SK-N-SH (cell line): ENCODE results near the gene CRHBP. TPM values are rescaled to one million over a fixed set of nuclear protein-coding genes. Genes with fewer than 3 reads are reported as not detected.

Experiments used
- CTCF ChIA-PET: fragments of 300-600, 350-600 bp; formaldehyde crosslinking; extraction: SDS; loops from one replicate; lab custom pipeline; 2021; lab: Yijun Ruan, JAX
- POLR2A ChIA-PET: fragments of 350-600 bp; sonication (Branson Sonifier 250); formaldehyde crosslinking; extraction: SDS; loops from one replicate; lab custom pipeline; 2020; ENCODE audit warnings: antibody characterized with exemption, inconsistent platforms; lab: Yijun Ruan, JAX
- DNase-seq: peaks from one replicate; pipeline ENCODE4 v3.0.0; 2012
- H2AFZ ChIP-seq: fragments of 200-600 bp; sonication (generic); 2 replicates; pipeline ENCODE4 v1.8.1; 2016; ENCODE audit warnings: antibody characterized with exemption, mild to moderate bottlenecking, low read depth
- H3F3A ChIP-seq: fragments of 200-600 bp; sonication (generic); replicated peaks from 2 replicates; pipeline ENCODE3; 2016; ENCODE audit warnings: antibody characterized with exemption, mild to moderate bottlenecking; ENCODE audit not compliant: insufficient read depth
- H3K27ac ChIP-seq, 2 experiments: fragments of 200-500 bp in 1 of 2; fragments of 200-600 bp in 1 of 2; sonication (Bioruptor generic) in 1 of 2; sonication (generic), shearing (Covaris generic) in 1 of 2; 2 replicates each; pipeline versions ENCODE4 v1.5.1 to v1.6.1; 2014 to 2016; ENCODE audit warnings: low read depth in 2 of 2, inconsistent platforms in 1 of 2, low read length in 1 of 2, mild to moderate bottlenecking in 1 of 2, mixed read lengths in 1 of 2
- H3K27me3 ChIP-seq: fragments of 200-600 bp; sonication (generic), shearing (Covaris generic); 2 replicates; pipeline ENCODE4 v1.6.1; 2016; ENCODE audit warnings: mixed run types; ENCODE audit not compliant: insufficient read depth
- H3K36me3 ChIP-seq, 2 experiments: fragments of 200-500 bp in 1 of 2; fragments of 200-600 bp in 1 of 2; sonication (Bioruptor generic) in 1 of 2; sonication (generic) in 1 of 2; replicated peaks in 1 of 2; 2 replicates each; pipeline versions ENCODE3 to v1.5.1; 2014 to 2016; ENCODE audit warnings: low read length in 1 of 2, mild to moderate bottlenecking in 1 of 2; ENCODE audit not compliant: insufficient read depth in 2 of 2, control insufficient read depth in 1 of 2
- H3K4me1 ChIP-seq, 2 experiments: fragments of 200-500 bp in 1 of 2; fragments of 200-600 bp in 1 of 2; sonication (Bioruptor generic) in 1 of 2; sonication (generic), shearing (Covaris generic) in 1 of 2; 2 replicates each; pipeline versions ENCODE4 v1.5.1 to v1.6.1; 2014 to 2016; ENCODE audit warnings: low read depth in 1 of 2, low read length in 1 of 2, mixed run types in 1 of 2; ENCODE audit not compliant: insufficient read depth in 2 of 2, control insufficient read depth in 1 of 2
- H3K4me2 ChIP-seq: fragments of 200-600 bp; sonication (generic), shearing (Covaris generic); 2 replicates; pipeline ENCODE4 v1.6.1; 2017; ENCODE audit warnings: mixed run types
- H3K4me3 ChIP-seq, 2 experiments: fragments of 200-500 bp in 1 of 2; fragments of 200-600 bp in 1 of 2; sonication (Bioruptor generic) in 1 of 2; sonication (generic), shearing (Covaris generic) in 1 of 2; 2 replicates each; pipeline versions ENCODE4 v1.5.1 to v1.8.1; 2014 to 2016; ENCODE audit warnings: low read depth in 2 of 2, inconsistent platforms in 1 of 2, low read length in 1 of 2, mild to moderate bottlenecking in 1 of 2, mixed read lengths in 1 of 2, moderate library complexity in 1 of 2
- H3K79me2 ChIP-seq: fragments of 200-600 bp; sonication (generic); 2 replicates; pipeline ENCODE4 v1.8.1; 2017; ENCODE audit warnings: mild to moderate bottlenecking; ENCODE audit not compliant: insufficient read depth
- H3K9ac ChIP-seq: fragments of 200-600 bp; sonication (generic); 2 replicates; pipeline ENCODE4 v1.6.1; 2017; ENCODE audit warnings: mixed run types
- H3K9me2 ChIP-seq: fragments of 200-600 bp; sonication (generic); 2 replicates; pipeline ENCODE4 v1.6.1; 2017; ENCODE audit warnings: mixed run types
- H3K9me3 ChIP-seq: fragments of 200-600 bp; sonication (generic); 2 replicates; pipeline ENCODE4 v1.6.1; 2017; ENCODE audit warnings: mixed run types, mild to moderate bottlenecking, moderate library complexity
- H4K20me1 ChIP-seq: fragments of 200-600 bp; sonication (generic); 2 replicates; pipeline ENCODE4 v1.6.1; 2017; ENCODE audit warnings: mild to moderate bottlenecking, mixed run types; ENCODE audit not compliant: insufficient read depth
- ELF1 ChIP-seq: IDR thresholded peaks from 2 replicates; pipeline ENCODE4 v1.4.0; 2012
- EP300 ChIP-seq, 2 experiments: IDR thresholded peaks; 2 replicates each; pipeline versions ENCODE4 v1.4.0 to v1.6.1; 2012; ENCODE audit warnings: borderline replicate concordance in 1 of 2, low read depth in 1 of 2, low read length in 1 of 2
- EZH2phosphoT487 ChIP-seq: fragments of 200-600 bp; sonication (generic); IDR thresholded peaks from 2 replicates; pipeline ENCODE4 v1.6.1; 2017; ENCODE audit warnings: low read depth, mixed run types, mild to moderate bottlenecking, antibody characterized with exemption, moderate library complexity, borderline replicate concordance
- FOSL2 ChIP-seq: IDR thresholded peaks from 2 replicates; pipeline ENCODE4 v1.4.0; 2012; ENCODE audit warnings: low read depth, mild to moderate bottlenecking, moderate library complexity, borderline replicate concordance
- FOXJ3 ChIP-seq: sonication (generic); formaldehyde crosslinking; IDR thresholded peaks from 2 replicates; pipeline ENCODE4 v1.5.1; 2020; ENCODE audit warnings: mild to moderate bottlenecking, missing genetic modification reagents
- GABPA ChIP-seq: IDR thresholded peaks from 2 replicates; pipeline ENCODE4 v1.4.0; 2012; ENCODE audit warnings: low read depth, mild to moderate bottlenecking
- IRF3 ChIP-seq: fragments of 150-350 bp; IDR thresholded peaks from 2 replicates; pipeline ENCODE4 v1.6.1; 2016; ENCODE audit warnings: mild to moderate bottlenecking, low read depth, low read length
- MXI1 ChIP-seq: IDR thresholded peaks from 2 replicates; pipeline ENCODE4 v1.6.1; 2012; ENCODE audit warnings: mild to moderate bottlenecking, low read depth, low read length, improper control_type of control experiment
- PBX3 ChIP-seq: IDR thresholded peaks from 2 replicates; pipeline ENCODE4; 2012
- REST ChIP-seq: IDR thresholded peaks from 2 replicates; pipeline ENCODE4 v1.6.1; 2012; ENCODE audit warnings: mild to moderate bottlenecking, low read depth, low read length, moderate library complexity
- RFX5 ChIP-seq: IDR thresholded peaks from 2 replicates; pipeline ENCODE4 v1.6.1; 2012; ENCODE audit warnings: mild to moderate bottlenecking, improper control_type of control experiment, low read length
- RXRA ChIP-seq: IDR thresholded peaks from 2 replicates; pipeline ENCODE4 v1.4.0; 2012; ENCODE audit warnings: low read depth, mild to moderate bottlenecking, borderline replicate concordance
- SIN3A ChIP-seq: IDR thresholded peaks from 2 replicates; pipeline ENCODE4 v1.6.1; 2012; ENCODE audit warnings: low read depth, mild to moderate bottlenecking, low read length, moderate library complexity, borderline replicate concordance
- SMC3 ChIP-seq: IDR thresholded peaks from 2 replicates; pipeline ENCODE4 v1.6.1; 2012; ENCODE audit warnings: low read depth, low read length, improper control_type of control experiment
- TAF1 ChIP-seq: IDR thresholded peaks from 2 replicates; pipeline ENCODE4 v1.6.1; 2012; ENCODE audit warnings: low read depth, mild to moderate bottlenecking, low read length, moderate library complexity, borderline replicate concordance
- TEAD4 ChIP-seq: IDR thresholded peaks from 2 replicates; pipeline ENCODE4 v1.4.0; 2012; ENCODE audit warnings: mild to moderate bottlenecking, borderline replicate concordance; ENCODE audit not compliant: insufficient read depth
- USF1 ChIP-seq: IDR thresholded peaks from 2 replicates; pipeline ENCODE4 v1.4.0; 2012; ENCODE audit warnings: low read depth, borderline replicate concordance
- USF2 ChIP-seq: fragments of 150-350 bp; IDR thresholded peaks from 2 replicates; pipeline ENCODE4 v1.6.1; 2017; ENCODE audit warnings: antibody characterized with exemption, low read length, low read depth, borderline replicate concordance
- YY1 ChIP-seq: IDR thresholded peaks from 2 replicates; pipeline ENCODE4 v1.4.0; 2012; ENCODE audit warnings: low read depth, mild to moderate bottlenecking
- WGBS: methylation state at CpG from one replicate; pipeline ENCODE4 v1.1.6; 2017; ENCODE audit warnings: low lambda C conversion rate; 5-methylcytosine and 5-hydroxymethylcytosine counted together
- polyA plus RNA-seq, 3 experiments: library from polyadenylated mRNA; depleted of rRNA; stranded (reverse); fragments of >200 nt; gene quantifications; 2 replicates each; pipeline ENCODE4 v1.2.3, GENCODE V29; 2012

CRHBP gene
- polyA plus RNA-seq, 1 of the 3 experiments (the other 2 are of a cell fraction): not detected

- Histone ChIP-seq H3K4me3 (no peak overlapping the region), H3K36me3 (no peaks in the 10 kb centered on the region), H3K9me3 (no peaks in the 10 kb centered on the region), H3K79me2 (no peaks in the 10 kb centered on the region), H2AFZ (no peak overlapping the region), H3K4me2 (no peak overlapping the region), H3K4me1 (no peaks in the 10 kb centered on the region; a peak in 1 of 4 replicates), H3K9ac (no peak overlapping the region), H3K27ac (no peak overlapping the region)
- POLR2A ChIA-PET: no interaction called here
- CTCF ChIA-PET: no interaction called here
- no peak for TF ChIP-seq FOSL2
- no peak for TF ChIP-seq FOXJ3
- no peak for TF ChIP-seq MXI1
- TF ChIP-seq USF1: no peak
- no peak for TF ChIP-seq PBX3
- no peak for TF ChIP-seq GABPA
- no peak for TF ChIP-seq YY1
- TF ChIP-seq REST: no peak
- no peak for TF ChIP-seq TEAD4
- TF ChIP-seq RFX5: no peak
- TF ChIP-seq SMC3: no peak
- no peak for TF ChIP-seq SIN3A
- no peak for TF ChIP-seq RXRA
- TF ChIP-seq ELF1: no peak
- no peak for TF ChIP-seq EP300 (IDR thresholded peaks at IDR 0.05; ENCODE audit: borderline replicate concordance in 1 of 2, low read depth in 1 of 2, low read length in 1 of 2)
- TF ChIP-seq USF2: no peak
- TF ChIP-seq IRF3: no peak
- no peak for TF ChIP-seq TAF1
- TF ChIP-seq EZH2phosphoT487: no peak
- TF ChIP-seq, all 33 proteins: peak for 0
- Histone ChIP-seq H3K27me3 (no peaks in the 10 kb centered on the region), H3K9me2 (no peaks in the 10 kb centered on the region), H4K20me1 (no peaks in the 10 kb centered on the region), H3F3A (no peaks in the 10 kb centered on the region)
- 84% methylated on average over 3 of the region's 3 CpGs for WGBS
- no peak for DNase-seq
Observed at GRCh38 chr5:76941442-76941841, 11.4 kb upstream of the CRHBP start.
